IPS DF 4.7 (cell line): Measurements from ENCODE around the gene ZC3H18.

Experiments used
- DNase-seq: peaks from one replicate; pipeline ENCODE4 v3.0.0-alpha.2; 2013; ENCODE audit warnings: low spot score; ENCODE audit errors: extremely low read depth

The ZC3H18 gene

DNA sequence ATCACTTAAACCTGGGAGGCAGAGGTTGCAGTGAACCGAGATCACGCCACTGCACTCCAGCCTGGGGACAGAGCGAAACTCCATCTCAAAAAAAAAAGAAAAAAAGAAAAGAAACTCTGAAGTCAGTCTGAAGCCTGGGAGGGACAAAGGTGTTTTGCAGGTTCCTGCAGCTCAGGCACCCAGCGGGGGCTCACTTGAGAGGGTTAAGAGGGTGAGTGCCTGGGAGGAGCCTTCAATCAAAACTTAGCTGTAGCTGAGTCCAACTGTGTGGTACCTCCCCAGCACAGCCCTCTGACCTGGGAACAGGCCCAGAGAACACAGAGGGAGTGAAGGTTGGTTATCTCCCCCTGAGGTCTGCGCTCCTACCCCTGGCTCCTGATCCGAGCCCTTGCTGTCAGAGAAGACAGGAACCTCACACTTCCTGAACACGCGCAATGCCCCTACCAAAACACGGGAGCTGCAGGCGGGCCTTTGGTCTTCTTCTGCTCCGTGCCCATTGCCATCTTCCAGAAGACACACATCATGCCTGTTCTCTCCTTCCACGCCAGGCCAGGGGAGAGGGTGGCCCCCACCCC is 20.4 kb upstream of the ZC3H18 start:
- DNase-seq, result no peak

DNA sequence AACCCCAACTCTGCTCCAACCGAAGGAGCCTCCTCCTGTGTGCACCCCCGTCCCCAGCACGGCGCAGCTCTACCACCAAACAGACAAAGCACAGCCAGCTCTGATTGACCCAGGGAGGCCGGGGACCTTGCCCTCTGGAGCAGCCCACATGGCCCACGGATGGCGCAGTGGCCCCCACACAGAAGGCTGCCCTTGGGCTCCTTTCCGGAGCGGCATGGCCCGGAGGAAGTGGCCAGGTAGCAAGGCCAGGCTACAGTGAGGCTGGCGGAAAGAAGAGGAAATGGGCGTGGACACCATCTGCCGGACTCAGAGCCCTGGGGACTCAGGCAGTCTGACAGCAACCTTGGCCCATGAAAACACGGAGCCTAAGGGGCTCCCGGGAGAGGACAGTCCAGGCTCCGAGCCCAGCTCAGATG is 19.9 kb upstream of the ZC3H18 start:
- no peak for DNase-seq

- DNase-seq, result no peak
Observed at GRCh38 chr16:88552166-88552565, 18.0 kb upstream of the ZC3H18 start.

DNA sequence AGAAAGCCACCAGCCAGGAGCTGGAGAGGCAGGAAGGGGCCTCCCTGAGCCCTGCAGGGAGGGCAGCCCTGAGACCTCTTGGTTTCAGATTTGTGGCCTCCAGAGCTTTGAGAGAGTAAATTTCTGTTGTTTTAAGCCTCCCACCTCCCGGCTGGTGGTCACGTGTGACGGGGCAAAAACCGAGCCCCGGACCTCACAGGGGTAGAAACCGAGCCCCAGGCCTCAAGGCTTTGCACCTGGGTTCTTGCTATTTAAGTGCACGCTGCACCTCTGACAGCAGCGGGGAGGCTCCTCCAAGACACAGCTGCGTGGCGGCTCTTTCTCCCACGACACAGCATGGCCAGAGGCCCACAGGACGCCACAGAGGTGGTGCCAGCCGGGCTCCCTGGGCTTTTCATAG is 17.4 kb upstream of the ZC3H18 start:
- no peak for DNase-seq

DNA sequence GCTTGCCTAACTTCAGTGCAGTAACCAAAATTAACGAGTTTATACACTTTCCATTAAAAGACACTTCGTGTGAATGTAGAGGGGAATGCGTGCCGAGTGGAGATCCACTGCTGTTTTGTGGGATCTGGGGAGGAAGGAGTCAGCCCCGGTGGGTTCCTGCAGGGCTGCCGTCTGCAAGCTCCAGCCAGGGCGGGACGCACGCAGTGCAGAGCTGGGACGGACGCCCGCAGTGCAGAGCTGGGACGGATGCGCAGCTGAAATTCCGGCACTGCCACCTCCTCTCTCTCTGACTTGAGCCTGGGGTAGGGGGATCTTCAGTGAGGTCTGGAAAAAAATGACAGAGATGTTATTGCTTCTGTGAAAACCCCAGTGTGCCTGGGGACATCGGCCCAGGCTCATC is 16.5 kb upstream of the ZC3H18 start:
- DNase-seq, result no peak

DNA sequence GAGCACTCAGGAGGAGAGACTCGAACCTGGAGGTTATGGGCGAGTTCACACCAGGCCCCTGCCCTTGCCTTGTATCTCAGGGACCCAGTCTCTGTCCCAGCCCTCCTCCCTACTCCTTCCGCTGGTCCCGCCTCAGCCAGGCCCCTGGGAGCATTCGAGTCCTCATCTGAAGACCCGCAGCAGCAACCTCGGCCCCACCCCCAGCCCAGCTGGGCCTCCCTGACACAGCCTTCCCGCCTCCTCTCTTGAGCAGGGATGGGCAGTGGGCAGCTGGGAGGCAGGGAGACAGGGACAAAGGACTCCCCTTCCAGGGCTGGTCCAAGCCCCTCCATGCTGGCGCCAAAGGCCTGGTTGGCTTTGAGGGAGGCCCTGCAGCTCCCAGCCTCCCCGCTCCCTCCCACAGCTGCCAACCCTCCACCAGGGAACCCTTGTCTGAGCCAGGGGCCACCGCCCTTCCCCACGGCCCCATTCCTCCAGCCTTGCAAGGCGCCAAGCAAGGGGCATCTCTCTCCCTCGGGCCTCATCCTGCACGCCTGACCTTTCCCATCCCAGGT is 15.4 kb upstream of the ZC3H18 start:
- no peak for DNase-seq

DNA sequence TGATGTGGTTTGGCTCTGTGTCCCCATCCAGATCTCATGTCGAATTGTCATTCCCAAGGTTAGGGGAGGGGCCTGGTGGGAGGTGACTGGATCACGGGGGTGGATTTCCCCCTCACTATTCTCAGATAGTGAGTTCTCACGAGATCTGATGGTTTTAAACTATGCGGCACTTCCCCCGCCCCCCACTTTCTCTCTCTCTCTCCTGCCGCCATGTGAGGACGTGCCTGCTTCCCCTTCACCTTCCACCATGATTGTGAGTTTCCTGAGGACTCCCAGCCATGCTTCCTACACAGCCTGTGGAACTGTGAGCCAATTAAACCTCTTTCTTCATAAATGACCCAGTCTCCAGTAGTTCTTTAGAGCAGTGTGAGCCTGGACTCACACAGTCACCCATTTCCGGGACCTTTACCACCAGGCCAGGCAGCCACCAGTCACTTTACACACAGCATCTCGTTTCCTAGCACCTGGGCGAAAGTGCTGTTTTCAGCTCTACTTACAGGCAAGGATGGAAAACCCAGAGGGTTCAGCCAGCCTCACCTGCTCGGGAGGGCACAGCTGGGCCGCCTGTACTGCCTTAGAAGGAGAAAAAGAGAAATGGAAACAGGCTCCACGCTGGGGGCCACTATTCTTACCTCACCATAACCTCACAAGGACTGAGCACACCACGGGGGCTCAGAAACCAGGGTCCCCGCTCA is 13.8 kb upstream of the ZC3H18 start:
- DNase-seq, result no peak

DNA sequence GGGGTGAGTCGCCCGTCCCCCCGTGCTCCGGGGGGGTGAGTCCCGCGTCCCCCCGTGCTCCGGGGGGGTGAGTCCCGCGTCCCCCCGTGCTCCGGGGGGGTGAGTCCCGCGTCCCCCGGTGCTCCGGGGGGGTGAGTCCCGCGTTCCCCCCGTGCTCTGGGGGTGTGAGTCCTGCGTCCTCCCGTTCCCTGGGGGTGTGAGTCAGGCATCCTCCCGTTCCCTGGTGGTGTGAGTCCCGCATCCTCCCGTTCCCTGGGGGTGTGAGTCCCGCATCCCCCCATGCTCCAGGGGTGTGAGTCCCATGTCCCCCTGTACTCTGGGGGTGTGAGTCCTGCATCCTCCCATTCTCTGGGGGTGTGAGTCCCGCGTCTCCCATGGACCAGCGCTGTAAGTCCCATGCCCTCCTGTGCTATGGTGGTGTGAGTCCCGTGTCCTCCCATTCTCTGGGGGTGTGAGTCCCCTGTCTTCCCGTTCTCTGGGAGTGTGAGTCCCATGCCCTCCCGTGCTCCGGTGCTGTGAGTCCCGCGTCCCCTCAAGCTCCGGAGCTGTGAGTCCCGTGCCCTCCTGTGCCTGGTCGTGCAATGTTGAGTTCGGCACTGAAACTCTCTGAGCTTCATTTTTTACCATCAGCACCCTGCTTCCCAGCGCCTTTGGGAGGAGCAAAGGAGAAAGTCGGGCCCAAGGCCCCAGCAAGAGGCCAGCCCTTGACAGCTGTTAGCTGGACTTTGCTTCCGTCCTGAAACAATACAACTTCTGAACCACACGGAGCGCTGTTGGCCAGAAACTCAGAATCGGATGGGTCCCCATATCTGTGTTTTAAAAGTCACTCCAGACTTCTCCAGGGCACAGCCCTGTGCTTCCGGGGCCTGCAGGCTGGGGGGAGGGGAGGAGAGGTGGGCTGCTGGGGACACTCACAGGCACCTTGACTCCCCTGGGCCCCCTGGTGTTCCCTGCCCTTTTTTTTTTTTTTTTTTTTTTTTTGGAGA is 11.5 kb upstream of the ZC3H18 start:
- DNase-seq, result no peak

GRCh38 chr16:88560714-88561484 is 9.3 kb upstream of the ZC3H18 start:
- DNase-seq, result no peak

- DNase-seq, result no peak
Observed at GRCh38 chr16:88561485-88562359, 8.5 kb upstream of the ZC3H18 start.

DNA sequence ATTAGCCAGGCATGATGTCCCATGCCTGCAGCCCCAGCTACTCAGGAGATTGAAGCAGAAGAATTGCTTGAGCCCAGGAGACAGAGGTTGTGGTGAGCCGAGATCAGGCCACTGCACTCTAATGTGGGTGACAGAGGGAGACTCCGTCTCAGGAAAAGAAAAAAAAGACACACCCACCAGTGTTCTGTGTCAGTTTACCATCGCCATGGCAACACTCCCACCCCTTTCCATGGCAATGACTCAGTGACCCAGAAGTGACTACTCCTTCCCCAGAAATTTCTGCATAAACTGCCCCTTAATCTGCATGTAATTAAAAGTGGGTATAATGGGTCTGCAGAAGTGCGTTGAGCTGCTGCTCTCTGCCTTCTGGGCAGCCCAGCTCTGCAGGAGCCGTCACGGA is 4.0 kb upstream of the ZC3H18 start:
- DNase-seq, result no peak

GRCh38 chr16:88568710-88569613 is 1.2 kb upstream of the ZC3H18 start:
- no peak for DNase-seq

GRCh38 chr16:88569614-88569984 is 604 bp upstream of the ZC3H18 start:
- DNase-seq, result no peak

- no peak for DNase-seq
Observed at GRCh38 chr16:88570691-88571092, 489 bp downstream of the ZC3H18 start.

GRCh38 chr16:88575251-88575650 is 5.0 kb downstream of the ZC3H18 start:
- DNase-seq, result no peak

DNA sequence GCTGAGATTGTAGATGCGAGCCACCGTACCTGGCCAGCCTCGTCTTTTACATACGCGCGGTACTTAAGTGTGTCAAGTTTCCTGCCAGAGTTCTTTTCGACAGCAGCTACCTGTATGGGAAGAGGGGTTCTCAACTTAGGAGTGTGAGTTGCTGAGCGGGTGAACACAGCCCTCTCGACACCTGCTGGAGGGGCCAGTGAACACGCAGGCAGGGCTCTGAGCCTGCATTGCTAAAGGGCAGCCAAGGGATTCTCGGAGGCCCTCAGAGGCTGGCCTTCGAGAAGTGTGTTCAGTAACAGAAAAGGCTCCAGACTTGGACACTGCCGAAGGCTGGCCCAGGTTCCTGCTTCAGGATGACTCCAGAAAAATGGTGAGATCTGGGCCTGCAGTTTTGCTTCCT is 6.1 kb downstream of the ZC3H18 start:
- DNase-seq, result no peak

GRCh38 chr16:88577166-88577565 is 7.0 kb downstream of the ZC3H18 start:
- DNase-seq, result no peak

GRCh38 chr16:88578446-88579313 is 8.5 kb downstream of the ZC3H18 start:
- DNase-seq, result no peak
